22Rv1 (cell line): Measurements from ENCODE around the gene MRPL45.

Source experiments
- H3K27ac ChIP-seq: fragments of 450-650 bp; 2 replicates; pipeline ENCODE4 v1.5.1; 2017
- ZFX ChIP-seq: fragments of 450-650 bp; IDR thresholded peaks from 2 replicates; pipeline ENCODE4 v1.6.1; 2017; ENCODE audit warnings: antibody characterized with exemption, borderline replicate concordance
- TF ChIP-seq, protein P1 (sequence below): fragments of 450-650 bp; IDR thresholded peaks from 2 replicates; pipeline ENCODE4 v1.5.1; 2017; ENCODE audit warnings: mild to moderate bottlenecking

The MRPL45 gene

DNA sequence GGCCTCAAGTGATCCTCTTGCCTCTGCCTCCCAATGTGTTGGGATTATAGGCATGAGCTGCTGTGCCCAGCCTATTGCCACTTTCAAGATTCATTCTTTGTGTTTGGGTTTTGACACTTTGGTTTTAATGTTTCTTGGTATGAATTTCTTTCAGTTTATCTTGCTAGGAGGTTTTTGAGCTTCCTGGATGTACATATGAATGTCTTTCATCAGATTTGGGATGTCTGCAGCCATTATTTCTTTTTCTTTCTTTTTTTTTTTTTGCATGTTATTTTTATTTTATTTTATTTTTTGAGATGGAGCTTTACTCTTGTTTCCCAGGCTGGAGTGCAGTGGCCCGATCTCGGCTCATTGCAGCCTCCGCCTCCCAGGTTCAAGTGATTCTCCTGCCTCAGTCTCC lies 18.5 kb downstream of the MRPL45 start:
- H3K27ac ChIP-seq, result no peak overlapping the region
- TF ChIP-seq ZFX, result no peak
- TF ChIP-seq, protein P1, sequence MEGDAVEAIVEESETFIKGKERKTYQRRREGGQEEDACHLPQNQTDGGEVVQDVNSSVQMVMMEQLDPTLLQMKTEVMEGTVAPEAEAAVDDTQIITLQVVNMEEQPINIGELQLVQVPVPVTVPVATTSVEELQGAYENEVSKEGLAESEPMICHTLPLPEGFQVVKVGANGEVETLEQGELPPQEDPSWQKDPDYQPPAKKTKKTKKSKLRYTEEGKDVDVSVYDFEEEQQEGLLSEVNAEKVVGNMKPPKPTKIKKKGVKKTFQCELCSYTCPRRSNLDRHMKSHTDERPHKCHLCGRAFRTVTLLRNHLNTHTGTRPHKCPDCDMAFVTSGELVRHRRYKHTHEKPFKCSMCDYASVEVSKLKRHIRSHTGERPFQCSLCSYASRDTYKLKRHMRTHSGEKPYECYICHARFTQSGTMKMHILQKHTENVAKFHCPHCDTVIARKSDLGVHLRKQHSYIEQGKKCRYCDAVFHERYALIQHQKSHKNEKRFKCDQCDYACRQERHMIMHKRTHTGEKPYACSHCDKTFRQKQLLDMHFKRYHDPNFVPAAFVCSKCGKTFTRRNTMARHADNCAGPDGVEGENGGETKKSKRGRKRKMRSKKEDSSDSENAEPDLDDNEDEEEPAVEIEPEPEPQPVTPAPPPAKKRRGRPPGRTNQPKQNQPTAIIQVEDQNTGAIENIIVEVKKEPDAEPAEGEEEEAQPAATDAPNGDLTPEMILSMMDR, result no peak

DNA sequence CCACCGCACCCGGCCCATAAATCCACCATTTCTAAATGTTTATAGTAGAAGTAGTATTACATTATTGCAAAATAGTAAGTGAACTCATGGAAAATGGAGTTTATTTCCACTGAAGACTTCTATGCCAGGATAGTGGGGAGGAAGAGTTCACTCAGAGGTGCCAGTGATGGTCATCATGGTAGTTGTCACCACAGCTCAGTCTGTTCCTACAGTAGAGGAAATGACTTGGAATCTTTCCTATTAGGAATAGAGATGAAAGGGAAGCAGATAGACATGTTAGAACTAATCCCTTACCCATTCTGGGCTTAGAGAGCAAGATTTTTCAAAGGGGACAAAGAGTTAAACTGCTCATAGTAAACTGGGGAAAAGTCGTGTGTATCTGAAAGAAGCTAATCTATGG lies 20.1 kb downstream of the MRPL45 start:
- no peak for TF ChIP-seq ZFX
- TF ChIP-seq, protein P1, result no peak
- no peak overlapping the region for H3K27ac ChIP-seq

DNA sequence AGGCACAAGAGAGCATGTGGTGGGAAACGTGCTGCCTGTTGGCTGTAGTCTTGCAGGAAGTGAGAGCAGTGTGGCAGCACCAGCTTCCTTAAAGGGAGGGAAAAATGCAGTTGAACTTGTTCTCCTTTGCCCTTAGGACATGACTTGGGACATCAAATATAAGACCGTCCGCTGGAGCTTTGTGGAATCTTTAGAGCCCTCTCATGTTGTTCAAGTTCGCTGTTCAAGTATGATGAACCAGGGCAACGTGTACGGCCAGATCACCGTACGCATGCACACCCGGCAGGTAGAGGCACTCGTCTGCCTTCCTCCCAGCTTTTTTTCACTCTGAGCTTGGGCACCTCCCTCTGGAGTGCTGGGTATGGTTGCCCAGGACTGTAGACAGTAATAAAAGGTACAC lies 23.5 kb downstream of the MRPL45 start:
- no peak for TF ChIP-seq ZFX
- TF ChIP-seq, protein P1, result peak; percentile 21
- H3K27ac ChIP-seq, result peak overlapping the region; percentile 88

DNA sequence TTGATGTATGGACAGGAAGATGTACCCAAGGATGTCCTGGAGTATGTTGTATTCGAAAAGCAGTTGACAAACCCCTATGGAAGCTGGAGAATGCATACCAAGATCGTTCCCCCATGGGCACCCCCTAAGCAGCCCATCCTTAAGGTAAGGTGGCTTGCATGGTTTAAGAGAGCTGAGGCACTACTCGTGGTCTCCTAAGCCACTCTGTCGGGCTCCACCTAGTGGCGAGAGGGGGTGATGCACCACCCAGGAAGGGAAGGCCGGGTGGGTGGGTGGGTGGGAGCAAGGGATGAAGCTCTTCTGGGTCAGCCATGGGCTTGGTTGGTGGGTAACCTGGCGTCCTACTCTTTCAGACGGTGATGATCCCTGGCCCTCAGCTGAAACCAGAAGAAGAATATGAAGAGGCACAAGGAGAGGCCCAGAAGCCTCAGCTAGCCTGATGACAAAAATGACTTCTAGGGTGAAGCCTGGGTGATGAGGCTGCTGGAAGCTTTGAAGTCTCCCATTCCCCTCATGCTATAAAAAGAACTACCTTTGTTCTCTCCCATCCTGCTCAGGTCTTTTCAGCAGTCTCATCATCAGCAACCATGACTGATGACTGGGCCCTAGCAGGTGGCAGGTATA lies 25.3 kb downstream of the MRPL45 start:
- H3K27ac ChIP-seq, result no peak overlapping the region

DNA sequence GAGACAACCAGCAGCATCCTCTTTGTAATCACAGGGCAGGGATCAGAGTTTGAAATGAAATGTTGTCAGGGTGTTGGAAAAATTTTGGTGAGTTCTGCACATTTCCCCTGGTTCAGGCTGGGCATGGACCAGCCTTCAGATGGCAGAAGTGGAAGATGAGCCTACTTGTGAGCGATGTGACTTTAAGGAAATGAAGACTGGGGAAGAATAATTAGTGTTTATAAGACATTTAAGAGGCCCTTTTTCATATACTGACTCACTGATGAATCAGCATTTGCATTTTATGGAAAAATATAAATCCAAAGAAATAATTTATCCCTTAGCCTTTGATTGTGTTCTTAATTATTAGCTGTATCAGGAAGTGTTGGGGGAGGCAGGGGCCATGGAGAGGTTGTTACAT lies 25.9 kb downstream of the MRPL45 start:
- no peak overlapping the region for H3K27ac ChIP-seq
- TF ChIP-seq ZFX, result no peak
- TF ChIP-seq, protein P1, result no peak

More for the DNA sequence above, 25.3 kb downstream of the MRPL45 start:
- no peak for TF ChIP-seq ZFX
- TF ChIP-seq, protein P1, result peak; percentile 85

DNA sequence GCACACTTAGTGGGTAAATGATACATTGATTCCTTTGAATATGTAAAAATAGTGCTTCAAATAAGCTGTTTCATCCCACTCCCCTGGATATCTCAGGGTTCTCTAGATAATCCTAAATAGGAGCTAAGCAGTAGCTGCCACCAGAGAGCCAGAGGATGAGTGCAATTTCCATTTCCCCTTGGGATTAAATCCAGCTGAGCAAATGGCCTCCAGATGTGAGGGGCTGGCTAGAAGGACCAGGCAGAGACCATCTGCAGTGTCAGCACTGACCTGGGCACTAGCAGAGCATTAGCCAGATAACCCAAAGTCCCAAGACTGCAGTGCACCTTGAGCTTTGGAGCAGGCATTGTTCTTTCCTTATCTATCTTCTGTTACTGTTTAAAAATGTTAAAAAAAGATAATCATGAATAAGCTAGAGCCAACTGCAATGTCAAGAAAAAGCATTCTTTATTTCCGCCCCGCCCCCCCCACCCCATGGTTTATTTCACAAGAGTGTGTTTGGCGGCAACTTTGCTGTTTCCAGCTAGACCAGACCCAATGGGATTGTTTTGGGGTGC lies 27.3 kb downstream of the MRPL45 start:
- TF ChIP-seq ZFX, result no peak
- TF ChIP-seq, protein P1, result no peak
- no peak overlapping the region for H3K27ac ChIP-seq

DNA sequence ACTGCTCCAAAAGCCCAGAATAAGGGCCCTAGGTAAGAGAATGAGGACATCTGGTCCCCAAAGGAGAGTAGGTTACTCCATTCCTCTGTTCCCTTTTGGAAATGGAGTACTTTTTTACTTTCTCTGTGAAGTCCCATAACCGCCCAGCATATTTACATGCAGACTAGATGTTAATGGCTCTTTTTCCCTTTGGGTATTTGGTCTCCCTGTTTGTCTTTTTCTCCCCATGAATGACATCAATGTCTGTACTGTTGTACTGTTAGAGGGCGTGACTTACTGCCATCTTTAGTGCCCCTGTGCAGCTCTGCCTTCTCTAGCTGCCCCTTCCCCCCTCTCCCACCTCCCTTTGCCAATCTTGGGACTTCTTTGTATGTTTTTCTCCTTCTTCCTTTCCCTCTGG lies 27.8 kb downstream of the MRPL45 start:
- H3K27ac ChIP-seq, result no peak overlapping the region

More for the DNA sequence above, 27.8 kb downstream of the MRPL45 start:
- TF ChIP-seq, protein P1, result no peak
- TF ChIP-seq ZFX, result no peak
